CD4-positive, alpha-beta T cell treated with Interleukin-2 at 100 ng/mL for 4 hours (primary cell): ENCODE data around the gene PDE9A.

Source experiments
- DNase-seq: peaks from one replicate; pipeline ENCODE4 v3.0.0-alpha.2; 2020; ENCODE audit warnings: low spot score

PDE9A gene

DNA sequence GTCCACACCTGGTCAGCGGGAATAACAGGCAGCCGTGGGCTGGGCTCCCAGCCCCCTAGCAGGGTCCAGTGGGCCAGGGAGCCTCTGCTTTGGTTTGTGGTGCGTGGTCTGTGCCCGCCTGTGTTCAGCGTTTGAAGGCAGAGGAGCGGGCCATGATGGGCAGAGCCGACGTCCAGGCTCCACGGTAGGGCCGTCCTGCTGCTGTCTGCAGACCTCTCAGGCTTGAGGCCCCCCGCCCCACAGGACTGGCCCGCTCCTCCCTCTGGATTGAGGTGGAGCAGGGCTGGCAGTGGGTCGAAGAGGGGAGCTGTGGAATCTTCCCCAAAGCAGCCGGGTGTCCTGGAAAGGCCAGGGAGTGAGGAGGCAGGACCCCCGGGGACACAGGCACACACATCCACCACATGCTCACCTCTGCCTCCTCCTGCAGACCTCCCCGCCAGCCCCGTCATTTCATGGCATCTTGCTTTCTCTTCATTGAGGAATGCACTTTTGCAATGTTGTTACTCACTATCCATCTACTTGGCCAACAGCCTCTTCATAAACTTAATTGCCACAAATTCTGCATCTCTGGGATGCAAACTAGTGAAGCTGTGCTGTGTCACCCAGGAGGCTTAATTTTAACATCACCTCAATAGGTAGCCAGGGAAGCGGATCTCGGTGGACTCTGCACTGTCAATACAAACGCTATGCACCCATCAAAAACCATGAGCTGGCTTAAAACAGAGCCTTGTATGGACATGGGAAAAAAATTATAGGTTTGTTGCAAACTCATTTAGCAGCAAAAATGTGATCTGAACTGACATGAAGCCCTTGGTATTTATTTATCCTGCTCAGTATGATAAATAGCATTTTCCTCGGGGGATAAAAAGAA is 85.9 kb downstream of the PDE9A start:
- no peak for DNase-seq

DNA sequence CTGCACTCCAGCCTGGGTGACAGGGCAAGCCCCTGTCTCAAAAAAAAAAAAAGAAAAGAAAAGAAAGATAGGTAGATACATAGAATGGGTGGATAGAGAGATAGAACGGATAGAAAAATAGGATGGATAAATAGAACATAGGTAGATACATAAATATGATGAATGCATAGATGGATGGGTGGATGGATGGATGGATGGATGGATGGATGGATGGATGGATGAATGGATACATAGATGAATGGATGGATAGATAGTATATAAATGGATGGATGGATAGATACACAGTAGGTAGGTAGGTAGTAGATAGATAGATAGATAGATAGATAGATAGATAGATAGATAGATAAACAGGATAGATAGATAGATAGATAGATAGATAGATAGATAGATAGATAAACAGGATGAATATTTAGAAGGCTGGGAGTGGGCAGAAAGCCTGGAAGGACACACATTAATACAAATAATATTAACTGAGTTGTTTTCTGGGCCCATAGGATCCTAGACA is 87.0 kb downstream of the PDE9A start:
- DNase-seq, result no peak

DNA sequence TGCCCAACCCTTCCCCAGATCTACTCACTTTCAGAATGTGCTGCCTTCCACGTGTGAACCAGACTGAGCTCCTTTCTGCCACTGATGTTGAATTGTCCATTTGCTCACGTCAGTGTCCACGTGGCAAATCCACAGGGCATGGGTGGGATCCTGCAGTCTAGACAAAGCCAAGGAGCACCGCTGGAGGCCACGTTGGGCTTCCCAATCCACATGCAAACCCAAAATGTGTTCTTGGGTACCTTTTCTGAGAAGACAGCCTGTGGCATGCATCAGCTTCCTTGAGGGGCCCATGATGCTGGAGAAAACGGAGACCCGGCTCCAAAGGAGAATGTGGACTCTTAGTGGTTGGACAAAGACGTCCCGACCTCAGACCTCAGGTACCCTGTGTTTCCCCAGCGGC is 87.6 kb downstream of the PDE9A start:
- DNase-seq, result no peak

DNA sequence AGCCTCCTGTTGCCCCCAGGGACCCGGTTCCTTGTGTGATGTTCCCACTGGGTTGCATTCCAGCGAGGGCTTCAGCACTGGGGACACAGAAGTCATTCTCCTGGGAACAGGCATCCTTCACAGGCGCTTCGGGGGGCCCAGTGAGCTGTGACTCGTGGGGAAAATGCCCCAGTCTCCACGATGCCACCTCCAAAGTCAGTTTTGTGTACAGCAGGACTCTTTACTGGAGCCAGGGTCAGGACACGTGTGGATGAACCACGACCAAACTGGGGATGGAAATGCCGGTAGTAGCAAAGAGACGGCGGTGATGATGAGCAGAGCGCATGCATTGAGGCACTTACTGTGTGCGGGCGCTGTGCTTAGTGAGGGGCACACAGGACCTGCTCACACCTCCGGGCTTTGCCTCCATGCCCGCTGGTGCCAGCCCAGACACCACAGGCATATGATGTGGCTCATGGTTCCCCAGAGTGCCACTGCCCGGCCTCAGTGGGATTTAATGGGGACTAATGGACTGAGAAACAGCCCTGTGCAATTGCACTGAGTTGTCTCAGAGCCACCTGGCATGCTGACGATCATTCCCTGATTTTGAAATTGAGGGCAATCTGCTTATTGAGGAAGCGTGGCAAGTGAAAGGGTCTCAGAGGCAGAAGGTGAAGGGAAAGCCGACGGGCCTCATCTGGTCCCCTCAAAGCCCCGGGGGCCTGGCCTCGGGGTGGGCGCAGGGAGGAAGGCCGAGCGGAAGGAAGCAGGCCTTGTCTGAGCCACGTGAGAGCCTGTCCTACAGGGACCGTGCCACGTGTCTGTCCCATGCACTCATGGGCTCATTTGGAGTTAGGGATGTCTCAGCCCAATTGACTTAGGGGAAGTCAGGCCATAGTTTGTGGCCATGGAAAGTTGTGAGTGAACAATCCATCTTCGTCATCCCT is 91.4 kb downstream of the PDE9A start:
- no peak for DNase-seq

DNA sequence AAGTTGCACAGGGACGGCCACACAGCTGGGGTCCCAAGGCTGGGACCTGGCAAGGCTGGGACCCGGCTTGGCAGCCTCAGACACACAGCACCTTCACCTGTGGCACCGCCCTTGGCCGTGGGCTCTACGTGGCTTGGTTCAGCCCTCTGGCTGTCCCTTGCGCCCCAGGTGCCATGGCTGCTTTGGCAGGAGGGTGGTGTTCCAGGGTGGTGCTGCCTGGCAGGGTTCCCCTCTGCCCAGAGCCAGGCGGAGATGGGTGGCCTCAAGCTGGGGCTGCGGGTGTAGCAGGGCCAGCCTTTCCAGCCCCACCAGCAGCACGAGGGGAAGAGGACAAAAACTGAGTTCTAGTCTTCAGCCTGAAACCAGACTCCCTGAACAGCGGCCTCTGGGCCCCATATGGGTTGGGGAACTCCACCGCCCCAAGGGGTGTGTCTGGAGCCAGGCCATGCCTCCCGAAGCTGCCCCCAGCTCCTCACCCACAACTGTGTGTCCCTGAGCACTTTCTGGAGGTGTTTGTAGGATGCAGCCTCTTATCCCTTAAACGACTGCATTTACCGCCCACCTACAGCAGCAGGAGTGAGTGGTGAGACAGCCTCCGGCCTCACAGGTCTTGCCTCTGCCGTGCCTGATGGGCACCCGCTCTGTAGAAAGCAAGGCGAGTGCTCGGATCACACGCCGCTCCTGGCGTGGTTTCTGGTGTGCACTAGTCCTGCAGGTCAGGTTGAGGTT is 92.3 kb downstream of the PDE9A start:
- no peak for DNase-seq

DNA sequence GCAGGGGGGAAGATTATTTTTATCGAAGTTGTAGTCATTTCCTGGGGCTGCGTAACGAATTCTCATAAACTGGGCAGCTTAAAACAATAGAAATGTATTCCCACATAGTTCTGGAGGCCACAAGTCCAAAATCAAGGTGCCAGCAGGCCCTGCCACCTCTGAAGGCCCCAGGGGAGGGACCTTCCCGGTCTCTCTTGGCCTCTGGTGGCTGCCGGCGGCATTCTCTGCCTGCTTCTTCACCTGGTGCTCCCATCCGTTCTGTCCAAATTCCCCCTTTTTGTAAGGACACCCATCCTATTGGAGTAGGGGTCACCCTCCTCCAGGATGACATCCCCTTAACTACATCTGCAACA is 92.8 kb downstream of the PDE9A start:
- DNase-seq, result no peak

DNA sequence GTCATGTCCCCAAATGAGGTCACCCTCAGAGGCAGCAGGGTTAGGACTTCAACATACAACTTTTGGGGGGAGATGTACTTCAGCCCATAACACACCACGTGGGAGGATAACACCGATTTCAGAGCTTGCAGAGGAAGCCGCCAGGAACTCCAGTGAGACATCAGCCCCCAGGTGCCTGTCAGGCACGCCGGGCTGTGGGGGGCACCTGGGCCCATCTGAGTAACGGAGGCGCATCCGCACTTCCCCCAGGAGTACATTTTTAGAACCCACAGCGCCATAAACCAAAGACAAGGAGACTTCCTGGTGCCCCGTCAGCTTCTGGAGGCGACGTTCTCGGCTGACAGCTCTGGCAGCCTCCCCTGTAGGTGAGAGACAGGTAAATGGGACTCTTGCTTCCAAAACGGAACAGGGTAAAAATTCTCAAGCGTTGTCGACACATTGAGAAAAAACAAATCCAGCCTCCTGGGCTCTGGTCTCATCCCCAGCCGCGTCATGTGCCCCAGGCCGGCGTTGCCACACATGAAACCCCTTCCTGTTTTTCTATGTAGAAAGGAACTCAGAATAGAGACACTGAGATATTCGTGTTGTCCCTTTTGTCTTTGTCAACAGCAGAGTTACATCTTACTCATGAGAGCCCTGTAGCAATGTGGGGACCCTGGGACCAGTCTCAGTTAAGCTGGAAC is 93.3 kb downstream of the PDE9A start:
- DNase-seq, result peak; percentile 57

DNA sequence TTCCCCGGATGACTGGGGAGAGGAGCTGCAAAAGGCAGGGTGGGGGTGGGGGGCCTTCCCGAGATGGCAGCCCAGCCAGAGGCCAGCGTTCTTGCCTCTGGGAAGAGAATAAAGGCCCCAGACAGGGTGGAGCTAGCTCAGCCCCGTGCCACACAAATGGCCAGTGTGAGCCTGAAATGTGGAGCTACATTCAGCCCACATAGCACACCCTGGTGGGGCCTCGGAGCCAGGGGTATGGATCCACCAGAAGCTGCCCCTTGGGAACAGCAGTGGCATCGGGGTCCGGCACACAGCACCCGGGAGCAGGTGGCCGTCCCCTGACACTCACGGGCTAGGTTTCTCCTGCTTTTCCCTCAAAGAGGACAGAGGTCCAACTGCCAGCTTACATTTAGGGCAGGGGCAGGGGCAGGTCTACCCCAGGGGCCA is 93.9 kb downstream of the PDE9A start:
- no peak for DNase-seq

DNA sequence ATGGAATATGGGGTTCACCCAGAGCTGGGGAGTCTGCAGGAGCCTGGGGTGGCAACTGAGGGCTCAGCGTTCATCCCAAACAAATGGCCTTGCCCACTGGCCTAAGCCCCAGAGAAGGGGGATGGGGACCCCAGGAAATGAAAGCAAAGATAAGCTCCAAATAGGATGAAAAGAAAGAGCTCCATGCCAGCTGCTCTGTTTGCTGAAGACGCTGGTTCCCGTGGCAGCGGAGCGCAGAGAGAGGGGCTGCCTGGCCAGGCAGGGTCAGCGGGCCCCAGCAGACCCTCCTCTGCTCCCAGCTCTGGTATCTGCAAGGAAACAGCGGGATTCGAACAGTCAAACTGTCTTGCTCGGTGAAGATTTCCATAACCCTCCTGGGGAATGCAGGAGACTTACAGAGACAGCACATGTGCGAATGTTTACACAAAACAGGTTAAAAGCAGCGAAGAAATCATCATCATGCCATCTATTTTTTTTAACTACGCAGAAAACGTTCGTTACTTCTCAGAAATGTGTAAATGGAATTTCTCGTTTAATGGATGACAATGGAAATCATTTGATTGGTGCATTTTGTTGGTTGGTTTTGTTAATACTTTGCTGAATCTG is 94.4 kb downstream of the PDE9A start:
- DNase-seq, result no peak

DNA sequence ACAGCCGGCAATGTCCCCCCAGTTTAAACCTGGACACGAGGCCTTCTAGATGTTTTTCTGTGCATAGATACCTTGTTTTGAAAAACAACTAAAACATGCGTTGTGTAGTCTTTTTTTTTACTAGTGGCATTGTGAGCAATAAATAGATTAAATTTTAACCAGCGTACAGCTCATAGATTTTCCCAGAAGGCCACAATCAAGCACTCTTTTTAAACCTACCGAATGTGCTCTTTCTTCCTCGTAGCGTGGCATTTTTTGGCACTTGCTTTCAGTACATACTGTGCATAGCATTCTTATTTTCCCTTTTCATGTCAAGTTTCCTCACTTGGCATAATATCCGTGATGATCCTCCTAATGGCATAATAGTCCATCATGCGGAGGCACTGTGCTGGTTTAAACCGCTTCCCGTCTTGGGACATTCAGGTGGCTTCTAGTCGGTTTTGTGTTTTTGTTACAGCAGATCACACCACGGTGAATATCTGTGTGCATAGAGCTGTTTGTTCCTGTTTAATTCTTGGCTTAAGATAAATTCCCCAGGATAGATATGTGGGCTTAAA is 95.3 kb downstream of the PDE9A start:
- DNase-seq, result no peak

DNA sequence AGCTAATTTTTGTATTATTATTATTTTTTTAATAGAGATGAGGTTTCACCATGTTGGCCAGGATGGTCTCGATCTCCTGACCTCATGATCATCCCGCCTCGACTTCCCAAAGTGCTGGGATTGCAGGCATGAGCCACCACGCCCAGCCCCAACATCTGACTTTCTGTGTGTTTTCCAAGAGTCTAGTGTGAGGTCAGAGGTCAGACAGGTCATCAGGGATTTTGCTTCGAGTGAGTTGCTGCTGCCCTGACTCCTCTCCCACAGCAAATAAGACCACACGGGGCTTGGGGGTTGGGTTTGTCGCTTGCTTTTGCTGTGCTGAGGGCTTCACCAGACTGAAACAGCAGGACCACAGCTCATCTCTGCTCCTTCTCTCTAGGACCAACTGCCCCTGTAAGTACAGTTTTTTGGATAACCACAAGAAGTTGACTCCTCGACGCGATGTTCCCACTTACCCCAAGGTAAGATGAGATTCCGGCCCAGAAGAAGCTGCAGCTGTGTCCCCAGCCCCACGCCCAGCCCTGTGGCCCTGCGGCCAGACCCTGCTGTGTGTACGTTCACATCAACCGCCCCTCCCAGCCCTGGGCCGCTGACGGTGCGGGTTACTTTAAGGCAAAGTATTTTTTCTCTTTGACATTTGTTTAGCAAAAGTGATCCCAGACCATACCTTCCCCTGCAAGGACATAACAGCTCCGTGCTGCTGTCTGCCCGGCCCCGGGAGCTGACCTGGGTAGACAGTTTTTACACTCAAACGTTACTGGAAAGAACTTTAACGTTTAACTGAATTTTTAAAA is 97.5 kb downstream of the PDE9A start:
- no peak for DNase-seq

DNA sequence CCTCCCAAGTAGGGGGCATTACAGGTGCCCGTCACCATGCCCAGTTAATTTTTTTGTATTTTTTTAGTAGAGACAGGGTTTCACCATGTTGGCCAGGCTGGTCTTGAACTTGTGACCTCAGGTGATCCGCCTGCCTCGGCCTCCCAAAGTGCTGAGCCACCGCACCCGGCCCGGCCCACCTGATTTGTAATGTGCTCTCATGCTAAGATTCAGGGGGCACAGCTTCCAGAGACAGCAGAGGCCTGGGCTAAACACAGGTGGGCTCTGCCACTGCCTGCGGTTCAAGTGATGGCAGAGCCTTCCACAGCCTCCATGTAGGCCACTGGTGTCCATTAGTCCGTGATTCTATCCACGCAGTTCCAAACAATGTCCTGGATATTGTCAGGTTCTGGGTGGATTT is 98.4 kb downstream of the PDE9A start:
- no peak for DNase-seq

DNA sequence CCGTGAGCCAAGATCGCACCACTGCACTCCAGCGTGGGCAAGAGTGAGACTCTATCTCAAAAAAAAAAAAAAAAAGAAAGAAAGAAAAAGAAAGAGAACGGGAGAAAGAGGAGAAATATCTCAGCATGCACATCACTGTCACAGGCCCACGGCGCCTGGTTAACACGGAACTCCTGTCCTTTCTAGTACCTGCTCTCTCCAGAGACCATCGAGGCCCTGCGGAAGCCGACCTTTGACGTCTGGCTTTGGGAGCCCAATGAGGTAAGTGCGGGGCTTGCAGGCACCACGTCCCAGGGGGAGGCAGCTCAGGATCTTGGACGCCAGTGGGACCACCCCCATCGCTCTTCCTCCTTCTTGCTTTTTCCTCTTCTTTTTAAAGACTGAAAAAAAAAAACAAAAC is 100.4 kb downstream of the PDE9A start:
- no peak for DNase-seq

DNA sequence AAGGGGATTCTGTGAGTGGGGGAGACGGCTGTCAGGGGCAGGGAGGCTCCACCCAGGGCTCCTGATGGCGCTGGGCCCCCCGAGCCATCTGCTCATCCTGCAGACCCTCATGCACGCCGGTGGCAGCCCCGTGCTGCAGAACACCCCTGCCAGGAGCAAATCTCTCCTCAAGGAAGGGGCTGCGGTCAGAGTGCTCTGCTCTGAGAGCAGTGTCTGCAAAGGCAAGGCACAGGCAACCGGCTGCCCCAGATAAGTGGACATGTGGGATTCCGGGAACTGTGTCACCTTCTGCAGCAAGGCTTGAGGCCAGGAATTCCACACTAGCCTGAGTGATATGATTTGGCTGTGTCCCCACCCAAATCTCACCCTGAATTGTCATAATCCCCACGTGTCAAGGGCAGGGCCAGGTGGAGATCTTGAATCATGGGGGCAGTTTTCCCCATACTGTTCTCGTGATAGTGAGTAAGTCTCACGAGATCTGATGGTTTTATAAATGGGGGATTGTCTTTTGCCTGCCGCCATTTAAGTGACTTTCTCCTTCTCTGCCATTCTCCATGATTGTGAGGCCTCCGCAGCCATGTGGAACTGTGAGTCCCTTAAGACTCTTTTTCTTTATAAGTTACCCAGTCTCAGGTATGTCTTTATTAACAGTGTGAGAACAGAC is 101.0 kb downstream of the PDE9A start:
- no peak for DNase-seq

DNA sequence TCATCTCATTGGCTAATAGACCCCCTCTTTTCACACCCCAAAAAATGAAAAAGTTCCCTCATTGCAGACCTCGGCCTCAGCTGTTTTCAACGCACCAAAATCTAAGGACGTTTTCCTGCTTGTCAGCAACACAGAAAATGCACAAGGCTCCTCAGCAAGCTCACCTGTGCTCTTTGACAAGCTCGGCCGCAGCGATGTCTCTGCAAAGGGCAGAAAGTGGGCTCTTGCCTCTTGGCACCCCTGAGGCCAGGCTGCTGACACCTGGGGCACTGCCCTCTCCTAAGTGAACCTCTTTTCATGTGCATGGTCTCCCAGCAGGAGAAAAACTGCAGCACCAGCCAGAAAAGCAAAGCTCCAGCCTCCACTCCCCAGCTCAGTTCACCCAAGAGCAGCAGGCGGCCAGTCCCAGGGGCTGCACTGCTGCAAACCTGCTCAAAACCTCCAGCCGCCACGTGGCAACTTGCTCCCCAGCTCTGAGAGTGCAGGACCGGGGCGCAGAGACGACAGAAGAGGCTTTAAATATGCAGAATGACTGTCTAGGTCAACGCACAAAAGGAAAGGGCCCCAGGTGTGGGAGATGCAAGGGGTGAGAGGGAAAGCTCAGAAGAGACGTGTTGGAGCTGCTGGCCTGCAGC is 101.7 kb downstream of the PDE9A start:
- DNase-seq, result no peak

DNA sequence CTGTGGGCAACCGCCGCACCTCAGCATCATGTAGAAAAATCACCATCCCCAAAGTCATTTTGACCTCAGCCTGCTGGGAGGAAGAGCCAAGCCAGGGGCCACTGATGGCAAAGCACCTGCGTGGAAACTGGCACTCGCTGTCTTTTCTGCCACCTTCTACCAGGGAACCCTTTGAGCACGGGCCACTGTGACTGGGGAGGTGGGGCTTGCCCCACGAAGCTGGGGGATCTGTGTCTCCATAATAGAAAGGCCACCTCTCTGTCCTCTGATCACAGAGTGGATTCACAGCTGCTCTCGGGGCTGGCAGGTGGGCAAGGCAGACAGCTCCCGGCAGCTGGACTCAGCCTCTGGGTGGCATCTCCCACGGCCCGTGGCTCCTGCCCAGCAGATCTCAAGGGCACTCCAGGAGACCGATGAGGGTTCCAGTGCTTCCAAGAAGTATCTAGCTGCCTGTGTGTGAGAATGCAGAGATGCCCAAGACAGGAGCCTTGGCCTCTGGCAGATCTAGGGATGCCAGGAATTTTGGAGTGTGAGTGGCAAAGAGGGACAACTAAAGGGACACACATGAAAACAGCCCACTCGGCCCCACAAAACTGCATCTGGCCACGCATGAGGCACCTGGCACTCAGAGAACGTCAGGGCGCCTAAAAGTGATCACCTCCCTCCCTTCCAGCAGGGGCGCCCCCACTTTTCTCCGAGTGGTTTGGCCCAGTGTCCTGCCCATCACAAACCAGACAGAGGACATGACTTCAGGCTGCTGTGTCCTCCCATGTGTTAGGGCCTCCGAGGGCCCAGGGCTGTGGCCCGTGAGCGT is 102.6 kb downstream of the PDE9A start:
- no peak for DNase-seq

DNA sequence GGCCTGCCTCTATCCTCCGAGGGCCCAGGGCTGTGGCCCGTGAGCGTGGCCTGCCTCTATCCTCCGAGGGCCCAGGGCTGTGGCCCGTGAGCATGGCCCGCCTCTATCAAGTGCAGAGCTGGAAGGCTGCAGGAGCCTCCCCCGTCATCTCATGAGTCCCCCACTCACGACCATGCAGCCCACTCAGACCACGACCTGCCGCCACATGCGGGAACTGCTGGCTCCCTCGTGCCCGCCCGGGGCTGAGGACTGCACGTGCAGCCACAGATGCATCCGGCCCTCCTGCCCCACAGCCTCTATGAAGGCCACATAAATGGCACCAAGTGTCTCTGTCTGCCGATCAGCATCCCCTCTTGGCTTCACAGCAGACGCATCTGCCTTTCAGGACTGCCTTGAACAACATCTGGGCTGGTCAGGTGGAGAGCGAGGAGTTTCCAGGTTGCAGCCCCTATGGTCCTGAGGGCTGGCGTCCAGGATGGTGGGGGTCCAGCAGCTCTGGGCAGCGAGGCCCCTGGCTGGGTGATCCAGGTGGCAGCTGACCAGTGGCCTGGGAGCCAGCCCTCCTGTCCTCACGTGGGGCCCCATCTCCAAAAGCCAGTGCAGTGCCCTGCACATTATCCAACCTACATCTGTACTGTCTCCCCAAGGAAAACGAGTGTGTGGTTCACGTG is 103.3 kb downstream of the PDE9A start:
- DNase-seq, result no peak

DNA sequence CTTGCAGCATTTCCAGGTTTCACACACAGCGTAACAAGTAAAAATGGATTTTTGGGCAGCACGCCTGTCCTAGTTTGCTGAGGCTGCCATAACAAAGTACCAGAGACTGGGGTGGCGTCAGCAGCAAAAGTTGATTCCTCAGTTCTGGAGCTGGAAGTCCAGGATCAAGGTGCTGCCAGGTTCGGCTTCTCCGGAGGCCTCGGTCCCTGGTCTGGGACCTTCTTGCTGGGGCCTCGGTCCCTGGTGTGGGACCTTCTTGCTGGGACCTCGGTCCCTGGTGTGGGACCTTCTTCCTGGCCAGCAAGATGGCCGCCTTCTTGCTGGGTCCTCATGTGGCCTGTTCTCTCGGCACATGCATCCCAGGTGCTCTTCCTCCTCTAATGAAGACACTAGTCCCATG is 104.0 kb downstream of the PDE9A start:
- no peak for DNase-seq
